DND-41 (cell line): Measurements from ENCODE around the gene TMEM132C.

ENCODE experiments used
- ATAC-seq: fragments of 200-7000 bp; cut with Tn5 transposase; 3 replicates; pipeline ENCODE4 v1.9.1; 2021; ENCODE audit warnings: low read depth; ENCODE audit not compliant: insufficient read depth
- DNase-seq: peaks from one replicate; pipeline ENCODE4 v3.0.0-alpha.2; 2020
- H2AFZ ChIP-seq: 2 replicates; pipeline ENCODE4 v1.6.0; 2012; ENCODE audit warnings: low read depth, low read length
- H3K27ac ChIP-seq: 2 replicates; pipeline ENCODE4 v1.5.1; 2012; ENCODE audit warnings: low read length, inconsistent platforms
- H3K27me3 ChIP-seq: fragments of 200-600 bp; sonication (generic); 2 replicates; pipeline ENCODE4 v1.6.0; 2012; ENCODE audit warnings: low read length, mild to moderate bottlenecking, inconsistent platforms; ENCODE audit not compliant: insufficient read depth, poor library complexity
- H3K36me3 ChIP-seq: 2 replicates; pipeline ENCODE4 v1.5.1; 2012; ENCODE audit warnings: low read length, inconsistent platforms; ENCODE audit not compliant: insufficient read depth
- H3K4me1 ChIP-seq: 2 replicates; pipeline ENCODE4 v1.5.1; 2012; ENCODE audit warnings: mild to moderate bottlenecking, low read length; ENCODE audit not compliant: insufficient read depth
- H3K4me2 ChIP-seq: 2 replicates; pipeline ENCODE4 v1.6.0; 2012; ENCODE audit warnings: mild to moderate bottlenecking, moderate library complexity, low read length, inconsistent platforms; ENCODE audit not compliant: insufficient read depth
- H3K4me3 ChIP-seq, 2 experiments: fragments of 200-600 bp in 1 of 2; shearing (Covaris generic) in 1 of 2; 2 replicates each; pipeline ENCODE4 v1.5.1; 2012 to 2016; ENCODE audit warnings: inconsistent platforms in 2 of 2, low read length in 2 of 2, mild to moderate bottlenecking in 2 of 2, low read depth in 1 of 2, moderate library complexity in 1 of 2
- H3K79me2 ChIP-seq: 2 replicates; pipeline ENCODE4 v1.6.0; 2012; ENCODE audit warnings: low read length, inconsistent platforms; ENCODE audit not compliant: insufficient read depth
- H3K9ac ChIP-seq: 2 replicates; pipeline ENCODE4 v1.6.0; 2012; ENCODE audit warnings: low read depth, mild to moderate bottlenecking, inconsistent platforms, low read length, moderate library complexity
- H3K9me3 ChIP-seq: 2 replicates; pipeline ENCODE4 v1.5.1; 2012; ENCODE audit warnings: low read length, moderate library complexity, mild to moderate bottlenecking, inconsistent platforms; ENCODE audit not compliant: insufficient read depth, severe bottlenecking
- H4K20me1 ChIP-seq: 2 replicates; pipeline ENCODE4 v1.6.0; 2012; ENCODE audit warnings: low read length; ENCODE audit not compliant: insufficient read depth
- CTCF ChIP-seq: IDR thresholded peaks from 2 replicates; pipeline ENCODE4 v1.5.1; 2012; ENCODE audit warnings: borderline replicate concordance, low read length, moderate library complexity, mild to moderate bottlenecking; ENCODE audit not compliant: poor library complexity, severe bottlenecking; ENCODE audit errors: extremely low read depth
- EZH2 ChIP-seq: IDR thresholded peaks from 3 replicates; pipeline ENCODE4 v1.6.1; 2012; ENCODE audit warnings: borderline replicate concordance, low read depth, mild to moderate bottlenecking, moderate library complexity, low read length, inconsistent platforms; ENCODE audit not compliant: severe bottlenecking

Gene TMEM132C

GRCh38 chr12:128265566-128265965 lies 1.4 kb upstream of the TMEM132C start:
- Histone ChIP-seq H4K20me1 (no peaks in the 10 kb centered on the region), H3K4me3 (no peak overlapping the region), H3K4me1 (no peaks in the 10 kb centered on the region), H3K27me3 (no peaks in the 10 kb centered on the region), H3K9ac (no peak overlapping the region), H3K4me2 (no peak overlapping the region), H3K79me2 (no peaks in the 10 kb centered on the region), H3K9me3 (peaks cover 4% of the 10 kb centered on the region), H2AFZ (no peak overlapping the region), H3K27ac (no peak overlapping the region), H3K36me3 (no peaks in the 10 kb centered on the region)
- no peak for ATAC-seq
- DNase-seq = no peak
- no peak for TF ChIP-seq EZH2

- no peaks in the 10 kb centered on the region for H4K20me1 ChIP-seq
- H3K9ac ChIP-seq = no peak overlapping the region
- H3K27me3 ChIP-seq = no peaks in the 10 kb centered on the region
- ATAC-seq (no peak), DNase-seq (no peak)
- H3K9me3 ChIP-seq = peaks cover 4% of the 10 kb centered on the region
- H3K27ac ChIP-seq = no peak overlapping the region
- TF ChIP-seq EZH2 = no peak
- TF ChIP-seq CTCF = no peak
- no peak overlapping the region for H3K4me3 ChIP-seq
- H2AFZ ChIP-seq = no peak overlapping the region
- no peaks in the 10 kb centered on the region for H3K36me3 ChIP-seq
- H3K4me2 ChIP-seq = no peak overlapping the region
- H3K4me1 ChIP-seq = no peaks in the 10 kb centered on the region
- no peaks in the 10 kb centered on the region for H3K79me2 ChIP-seq
Measured at GRCh38 chr12:128266086-128266485, 884 bp upstream of the TMEM132C start.

- no peak for DNase-seq
- TF ChIP-seq EZH2 (no peak), CTCF (no peak)
- ATAC-seq = no peak
Measured at GRCh38 chr12:128266541-128267130, 334 bp upstream of the TMEM132C start.

GRCh38 chr12:128267651-128268378 lies 845 bp downstream of the TMEM132C start:
- Histone ChIP-seq H3K9ac (no peak overlapping the region), H3K9me3 (peaks cover 6% of the 10 kb centered on the region), H3K4me2 (no peak overlapping the region), H3K36me3 (no peaks in the 10 kb centered on the region), H3K27ac (no peak overlapping the region), H3K4me1 (no peaks in the 10 kb centered on the region), H2AFZ (no peak overlapping the region), H3K27me3 (no peaks in the 10 kb centered on the region), H4K20me1 (no peaks in the 10 kb centered on the region), H3K79me2 (no peaks in the 10 kb centered on the region), H3K4me3 (no peak overlapping the region)
- DNase-seq = no peak
- no peak for ATAC-seq
- TF ChIP-seq EZH2 (no peak), CTCF (no peak)

More at GRCh38 chr12:128266541-128267130, 334 bp upstream of the TMEM132C start:
- H3K9ac ChIP-seq = no peak overlapping the region
- H3K9me3 ChIP-seq = peaks cover 4% of the 10 kb centered on the region
- H3K27me3 ChIP-seq = no peaks in the 10 kb centered on the region
- H3K4me1 ChIP-seq = no peaks in the 10 kb centered on the region
- H2AFZ ChIP-seq = no peak overlapping the region
- H3K79me2 ChIP-seq = no peaks in the 10 kb centered on the region
- no peak overlapping the region for H3K4me3 ChIP-seq
- no peaks in the 10 kb centered on the region for H3K36me3 ChIP-seq
- H3K4me2 ChIP-seq = no peak overlapping the region
- H3K27ac ChIP-seq = no peak overlapping the region
- no peaks in the 10 kb centered on the region for H4K20me1 ChIP-seq
